Activated CD8-positive, alpha-beta T cell treated with anti-CD3 and anti-CD28 coated beads for 36 hours (primary cell): ENCODE results near the gene FCN3. TPM values are rescaled to one million over a fixed set of nuclear protein-coding genes. Genes with fewer than 3 reads are reported as not detected.

Source experiments
- ATAC-seq: fragments of 200-7000 bp; cut with Tn5 transposase; one replicate; pipeline ENCODE4 v1.10.0; 2021; ENCODE audit warnings: mild to moderate bottlenecking, moderate library complexity
- CTCF ChIA-PET: fragments of 350-600 bp; sonication (Branson Sonifier 250); formaldehyde crosslinking; loops from one replicate; lab custom pipeline; 2021; ENCODE audit warnings: antibody characterized with exemption; lab: Charles Lee
- POLR2A ChIA-PET: fragments of 350-600 bp; sonication (Branson Sonifier 250); formaldehyde crosslinking; loops from one replicate; lab custom pipeline; 2021; ENCODE audit warnings: antibody characterized with exemption; lab: Charles Lee
- DNase-seq: peaks from one replicate; pipeline ENCODE4 v3.0.0-alpha.2; 2020
- H3K27ac Mint-ChIP-seq: one replicate; pipeline ENCODE4 v1.8.0; 2021; ENCODE audit warnings: mild to moderate bottlenecking, mixed read lengths
- H3K27me3 Mint-ChIP-seq: one replicate; pipeline ENCODE4 v1.8.0; 2021; ENCODE audit warnings: mixed read lengths
- H3K36me3 Mint-ChIP-seq: one replicate; pipeline ENCODE4 v1.8.0; 2021; ENCODE audit warnings: low read depth, mixed read lengths
- H3K4me1 Mint-ChIP-seq: one replicate; pipeline ENCODE4 v1.8.0; 2021; ENCODE audit warnings: low read depth, mixed read lengths
- H3K4me3 Mint-ChIP-seq: one replicate; pipeline ENCODE4 v1.8.0; 2021; ENCODE audit warnings: mild to moderate bottlenecking, moderate library complexity, mixed read lengths
- H3K9me3 Mint-ChIP-seq: one replicate; pipeline ENCODE4 v1.8.0; 2021; ENCODE audit warnings: mixed read lengths
- CTCF ChIP-seq: fragments of 200-600 bp; IDR thresholded peaks from one replicate; pipeline ENCODE4 v1.8.0; 2022; ENCODE audit warnings: antibody characterized with exemption, mild to moderate bottlenecking
- intact Hi-C: fragments of 100-400 bp; cut with micrococcal nuclease; formaldehyde crosslinking; loops from one replicate; pipeline ENCODE4 v1.10.0; 2022
- total RNA-seq, 2 experiments: library from RNA; stranded (reverse); gene quantifications; one replicate each; pipeline ENCODE4 v1.2.3, GENCODE V29; 2021

Gene FCN3
- total RNA-seq, 2 experiments from 2014 or later = not detected

DNA sequence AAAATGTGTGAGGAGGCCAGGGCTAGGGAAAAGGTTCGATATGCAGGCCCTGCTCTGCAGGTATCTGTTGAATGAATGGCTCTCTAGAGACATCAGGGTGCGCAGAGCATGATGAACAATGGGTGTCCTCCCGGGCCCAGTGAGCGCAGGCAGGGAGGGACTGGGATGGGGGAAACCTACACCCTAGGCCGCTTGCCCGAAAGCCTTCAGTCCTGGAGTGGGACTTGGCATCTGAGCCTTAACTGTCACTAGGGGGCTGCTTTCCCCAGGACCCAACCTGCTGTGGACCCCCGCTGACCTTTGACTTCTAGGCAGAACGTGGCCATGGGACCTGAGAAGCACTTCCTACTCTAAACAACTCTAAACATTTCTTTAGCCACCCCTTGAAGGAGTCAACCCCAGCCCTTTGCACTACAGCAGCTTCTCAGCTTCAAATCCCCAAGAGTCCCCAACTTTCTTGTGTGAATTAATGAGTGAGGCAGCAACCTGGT, 7.4 kb downstream of the FCN3 start:
- H3K27me3 Mint-ChIP-seq = no peaks in the 10 kb centered on the region
- CTCF ChIA-PET = interaction anchor here (0.7 to 8.2 kb wide), 14 partner anchors 10 to 241 kb away, joined by 3 to 91 read pairs (median 7); partner anchors contain the start of gene CD164L2
- no peaks in the 10 kb centered on the region for H3K9me3 Mint-ChIP-seq
- no peaks in the 10 kb centered on the region for H3K36me3 Mint-ChIP-seq
- H3K27ac Mint-ChIP-seq = no peak overlapping the region
- intact Hi-C loops = no loop called here
- no peak for ATAC-seq
- H3K4me1 Mint-ChIP-seq = peaks cover 18% of the 10 kb centered on the region
- POLR2A ChIA-PET = interaction anchor here (0.8 to 3.2 kb wide), 5 partner anchors 11 to 216 kb away, joined by 3 to 31 read pairs (median 3); partner anchors contain the start of gene CD164L2
- H3K4me3 Mint-ChIP-seq = peak overlapping the region; percentile 52
- TF ChIP-seq CTCF = no peak
- DNase-seq = no peak

- no peaks in the 10 kb centered on the region for H3K36me3 Mint-ChIP-seq
- POLR2A ChIA-PET = interaction anchor here (0.7 to 3.2 kb wide), 7 partner anchors 10 to 217 kb away, joined by 3 to 31 read pairs (median 3); partner anchors contain the start of gene CD164L2
- intact Hi-C loops = no loop called here
- peak within 1 kb of the TSS; percentile 32 for H3K27ac Mint-ChIP-seq
- peaks cover 18% of the 10 kb centered on the region for H3K4me1 Mint-ChIP-seq
- no peaks in the 10 kb centered on the region for H3K27me3 Mint-ChIP-seq
- peak; percentile 24 for TF ChIP-seq CTCF
- ATAC-seq (peak; percentile 25), DNase-seq (peak; percentile 59)
- no peaks in the 10 kb centered on the region for H3K9me3 Mint-ChIP-seq
- CTCF ChIA-PET = interaction anchor here (0.7 to 8.2 kb wide), 18 partner anchors 9 to 949 kb away, joined by 3 to 91 read pairs (median 6); partner anchors contain the start of gene CD164L2
- peak within 1 kb of the TSS; percentile 82 for H3K4me3 Mint-ChIP-seq
These were observed 8.0 kb downstream of the FCN3 start, which contains the start of gene MAP3K6 for GRCh38 chr1:27366411-27367159. TSS of gene MAP3K6 (minus strand) at chr1:27366961. CDS start at chr1:27366597, 364 bp downstream.

GRCh38 chr1:27366113-27366410, 8.6 kb downstream of the FCN3 start:
- Mint-ChIP-seq H3K9me3 (no peaks in the 10 kb centered on the region), H3K36me3 (no peaks in the 10 kb centered on the region), H3K4me3 (peak overlapping the region; percentile 82), H3K4me1 (peaks cover 18% of the 10 kb centered on the region), H3K27ac (peak overlapping the region; percentile 32), H3K27me3 (no peaks in the 10 kb centered on the region)
- ChIA-PET POLR2A (interaction anchor here (0.7 to 3.2 kb wide), 10 partner anchors 10 to 156 kb away, joined by 3 to 31 read pairs (median 3); partner anchors contain the start of gene CD164L2), CTCF (interaction anchor here (0.9 to 8.2 kb wide), 19 partner anchors 9 to 949 kb away, joined by 3 to 91 read pairs (median 6); partner anchors contain the start of gene CD164L2)
- DNase-seq (peak; percentile 92), ATAC-seq (peak; percentile 73)
- intact Hi-C loops = no loop called here
- TF ChIP-seq CTCF = no peak

GRCh38 chr1:27365372-27366112, 9.1 kb downstream of the FCN3 start:
- H3K36me3 Mint-ChIP-seq = no peaks in the 10 kb centered on the region

More at GRCh38 chr1:27365372-27366112, 9.1 kb downstream of the FCN3 start:
- peak; percentile 90 for DNase-seq
- no peaks in the 10 kb centered on the region for H3K9me3 Mint-ChIP-seq
- no peak for TF ChIP-seq CTCF
- POLR2A ChIA-PET = interaction anchor here (0.7 to 3.2 kb wide), 11 partner anchors 9 to 281 kb away, joined by 3 to 31 read pairs (median 3); no protein-coding TSS in a partner anchor
- CTCF ChIA-PET = interaction anchor here (0.8 to 8.2 kb wide), 19 partner anchors 8 to 948 kb away, joined by 3 to 91 read pairs (median 6); partner anchors contain the start of gene CD164L2
- H3K27ac Mint-ChIP-seq = peak overlapping the region; percentile 71
- intact Hi-C loops = no loop called here
- no peaks in the 10 kb centered on the region for H3K27me3 Mint-ChIP-seq
- peak; percentile 76 for ATAC-seq
- H3K4me3 Mint-ChIP-seq = peak overlapping the region; percentile 82
- peaks cover 18% of the 10 kb centered on the region for H3K4me1 Mint-ChIP-seq
